ENCODE measurements around the gene TCF4.

Gene TCF4

GRCh38 chr18:55296115-55296514 lies 291.9 kb downstream of the TCF4 start:
- DNase-seq (ENCODE audit: low read depth in 1 of 2, low spot score in 1 of 2): no peak
- Histone ChIP-seq H3K4me3 (replicated peaks; ENCODE audit: insufficient read depth, low read length) (no peak overlapping the region), H3K27me3 (ENCODE audit: insufficient read depth, poor library complexity, severe bottlenecking) (no peaks in the 10 kb centered on the region), H3K27ac (replicated peaks) (no peak overlapping the region)
- TF ChIP-seq SPI1 (IDR thresholded peaks at IDR 0.05; ENCODE audit: borderline replicate concordance, low read depth) (no peak), GABPA (IDR thresholded peaks at IDR 0.05; ENCODE audit: low read depth) (no peak), CTCF (IDR thresholded peaks at IDR 0.05; ENCODE audit: insufficient read depth, low read length) (no peak), POLR2AphosphoS5 (IDR thresholded peaks at IDR 0.05; ENCODE audit: low read depth) (no peak)

- TF ChIP-seq CTCF (IDR thresholded peaks at IDR 0.05; ENCODE audit: insufficient read depth, low read length): no peak
- DNase-seq (ENCODE audit: low read depth in 1 of 2, low spot score in 1 of 2): no peak
- H3K27ac ChIP-seq (replicated peaks): no peak overlapping the region
Observed at GRCh38 chr18:55290898-55291297, 297.1 kb downstream of the TCF4 start.

GRCh38 chr18:55289775-55290174 lies 298.2 kb downstream of the TCF4 start:
- Histone ChIP-seq H3K4me3 (replicated peaks; ENCODE audit: insufficient read depth, low read length) (no peak overlapping the region), H3K27me3 (ENCODE audit: insufficient read depth, poor library complexity, severe bottlenecking) (no peaks in the 10 kb centered on the region), H3K27ac (replicated peaks) (no peak overlapping the region)
- TF ChIP-seq CTCF (IDR thresholded peaks at IDR 0.05; ENCODE audit: insufficient read depth, low read length) (no peak), GABPA (IDR thresholded peaks at IDR 0.05; ENCODE audit: low read depth) (no peak), POLR2AphosphoS5 (IDR thresholded peaks at IDR 0.05; ENCODE audit: low read depth) (no peak), SPI1 (IDR thresholded peaks at IDR 0.05; ENCODE audit: borderline replicate concordance, low read depth) (no peak), REST (IDR thresholded peaks at IDR 0.05; ENCODE audit: insufficient replicate concordance, low read depth) (no peak)
- DNase-seq (ENCODE audit: low read depth in 1 of 2, low spot score in 1 of 2): no peak

More at GRCh38 chr18:55290898-55291297, 297.1 kb downstream of the TCF4 start:
- H3K4me3 ChIP-seq (replicated peaks; ENCODE audit: insufficient read depth, low read length): no peak overlapping the region
- H3K27me3 ChIP-seq (ENCODE audit: insufficient read depth, poor library complexity, severe bottlenecking): no peaks in the 10 kb centered on the region

GRCh38 chr18:55289048-55289447 lies 298.9 kb downstream of the TCF4 start:
- no peak overlapping the region for H3K27ac ChIP-seq (replicated peaks)
- DNase-seq (ENCODE audit: low read depth in 1 of 2, low spot score in 1 of 2): no peak
- no peak for TF ChIP-seq SPI1 (IDR thresholded peaks at IDR 0.05; ENCODE audit: borderline replicate concordance, low read depth)
- TF ChIP-seq GABPA (IDR thresholded peaks at IDR 0.05; ENCODE audit: low read depth): no peak
- TF ChIP-seq POLR2AphosphoS5 (IDR thresholded peaks at IDR 0.05; ENCODE audit: low read depth): no peak
- no peak for TF ChIP-seq REST (IDR thresholded peaks at IDR 0.05; ENCODE audit: insufficient replicate concordance, low read depth)
- no peak for TF ChIP-seq CTCF (IDR thresholded peaks at IDR 0.05; ENCODE audit: insufficient read depth, low read length)

More at GRCh38 chr18:55289048-55289447, 298.9 kb downstream of the TCF4 start:
- no peak overlapping the region for H3K4me3 ChIP-seq (replicated peaks; ENCODE audit: insufficient read depth, low read length)
- no peaks in the 10 kb centered on the region for H3K27me3 ChIP-seq (ENCODE audit: insufficient read depth, poor library complexity, severe bottlenecking)

Measured in HL-60 (cell line).